GM21619 (cell line): Measurements from ENCODE around the gene OR9Q1.
"Not testable (repeated sequence)": the region's sequence is repeated elsewhere in the genome, so short reads cannot be mapped to it uniquely, and the experiment has no call there.

Experiments
- ATAC-seq: cut with Tn5 transposase; IDR thresholded peaks from one replicate; pipeline ENCODE4 v1.9.1; 2021; ENCODE audit not compliant: unreplicated experiment

OR9Q1 gene

DNA sequence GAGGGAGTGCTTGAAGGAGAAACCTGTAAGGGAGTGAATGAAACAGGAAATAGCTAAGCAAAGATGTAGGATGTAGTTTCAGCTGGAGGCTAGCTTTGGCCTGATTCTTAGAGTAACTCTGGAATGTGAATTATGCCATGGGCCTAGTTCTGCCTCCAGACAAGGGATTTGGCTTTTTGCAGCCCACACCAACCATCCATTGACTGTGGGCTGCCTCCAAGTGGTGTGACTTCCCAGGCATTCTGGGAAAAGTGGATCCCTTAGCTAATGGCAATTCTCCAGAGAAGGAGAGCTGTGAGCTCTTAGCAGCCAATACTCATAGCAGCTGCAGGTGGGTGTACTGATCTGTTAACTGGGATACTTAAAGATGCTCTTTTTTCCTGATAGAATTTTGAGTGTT, 103.7 kb downstream of the OR9Q1 start:
- ATAC-seq = no peak

GRCh38 chr11:58133309-58134076, 109.8 kb downstream of the OR9Q1 start:
- no peak for ATAC-seq

DNA sequence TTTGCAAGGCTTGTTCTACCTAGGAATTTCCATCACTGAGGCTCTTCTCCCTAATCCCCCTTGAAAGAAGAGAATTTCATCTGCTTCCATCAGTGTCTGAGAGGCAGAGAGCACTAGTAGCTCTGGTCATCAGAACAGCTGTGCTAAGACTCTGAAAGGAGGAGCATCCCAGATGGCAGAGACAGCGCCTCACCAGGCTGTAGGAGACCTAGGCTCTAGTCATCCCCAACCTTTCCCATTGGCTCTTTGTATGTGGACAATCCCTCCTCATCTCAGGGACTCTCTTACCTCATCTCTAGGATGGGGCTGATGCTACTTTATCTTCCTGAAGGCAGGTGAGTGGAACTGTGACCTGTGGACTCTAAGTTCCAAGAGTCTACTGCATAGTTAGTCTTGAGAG, 110.5 kb downstream of the OR9Q1 start:
- ATAC-seq = no peak

- ATAC-seq = no peak
These were observed 111.5 kb downstream of the OR9Q1 start for GRCh38 chr11:58135171-58135570.

DNA sequence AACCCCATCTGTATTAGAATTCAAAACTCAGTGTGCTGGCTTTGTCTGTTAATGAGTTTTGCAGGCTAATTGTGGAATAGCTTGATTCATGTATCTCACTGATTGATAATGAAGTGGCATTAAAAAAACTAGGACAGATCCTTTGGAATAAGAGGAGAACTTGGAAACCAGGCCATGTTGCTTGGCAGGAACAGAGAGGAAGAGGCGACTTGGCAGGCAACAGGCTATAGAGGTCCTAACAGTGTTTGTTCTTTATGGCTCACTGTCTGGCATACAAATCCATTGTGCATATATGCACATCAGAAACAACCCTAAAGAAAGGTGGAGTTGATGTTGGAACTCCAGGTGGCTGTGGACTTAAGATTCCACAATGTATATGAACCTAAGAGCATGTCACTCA, 119.1 kb downstream of the OR9Q1 start:
- no peak for ATAC-seq

GRCh38 chr11:58152781-58153180, 129.1 kb downstream of the OR9Q1 start:
- ATAC-seq = no peak

DNA sequence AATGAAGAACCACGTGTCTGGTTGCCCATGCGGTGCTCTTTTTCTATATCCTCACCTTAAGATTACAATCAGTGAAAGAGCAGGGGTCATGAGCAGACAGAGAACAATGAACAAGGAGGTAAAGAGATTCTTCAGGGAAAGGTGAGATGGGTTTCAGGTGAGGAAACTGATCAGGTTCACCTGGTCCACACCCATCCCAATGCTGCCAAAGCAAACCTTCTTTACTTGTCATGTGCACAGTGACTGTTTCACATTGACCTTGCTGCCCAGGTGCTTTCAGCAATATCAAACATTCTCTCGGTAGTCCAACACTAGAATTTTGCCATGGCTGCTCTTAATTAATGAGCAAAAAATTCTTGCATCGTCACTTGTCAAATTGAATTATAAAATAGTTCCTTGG, 140.7 kb downstream of the OR9Q1 start:
- no peak for ATAC-seq

DNA sequence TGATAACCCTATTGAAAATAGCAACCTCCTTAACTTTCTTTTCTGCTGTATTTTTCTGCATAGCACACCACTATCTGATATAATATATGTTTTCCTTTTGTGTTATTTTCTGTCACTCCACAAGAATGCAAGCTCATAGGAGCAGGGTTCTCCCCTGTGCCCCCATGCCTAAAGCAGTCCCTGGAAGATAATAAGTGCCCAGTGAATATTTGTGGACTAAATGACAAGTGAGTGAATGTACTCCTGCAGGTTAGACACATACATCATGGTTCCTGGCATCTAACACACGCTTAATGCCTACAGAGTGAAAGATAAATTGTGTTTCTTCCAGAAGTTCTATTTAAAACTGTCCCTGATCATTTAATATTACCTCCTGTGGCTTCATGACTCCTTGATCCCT, 141.3 kb downstream of the OR9Q1 start:
- no peak for ATAC-seq

DNA sequence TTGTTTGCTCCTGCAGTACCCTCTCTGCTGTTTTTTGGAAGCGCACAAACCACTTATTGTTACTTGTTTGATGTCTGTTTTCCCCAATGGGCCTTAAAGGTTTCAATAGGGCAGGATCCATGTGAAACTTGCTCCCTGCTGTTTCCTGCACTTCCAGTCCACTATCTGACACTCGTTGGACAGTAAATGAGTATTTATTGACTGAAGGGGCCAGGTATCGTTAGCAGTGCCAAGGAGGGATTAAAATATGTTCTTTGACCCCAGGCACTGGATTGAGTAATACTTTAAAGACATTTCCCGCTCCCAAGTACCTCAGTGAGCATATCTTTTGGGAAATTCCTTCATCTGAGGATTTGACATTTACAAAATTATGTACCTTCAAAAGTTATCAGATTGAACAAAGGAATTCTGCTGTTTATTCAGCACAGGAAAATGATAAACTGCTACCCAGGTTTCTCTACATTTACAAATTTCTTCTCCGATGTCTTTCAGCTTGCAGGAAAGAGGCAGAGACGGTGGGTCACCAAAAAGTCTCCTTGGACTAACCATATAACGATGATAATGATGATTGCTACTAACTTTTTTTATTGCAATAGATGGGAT, 141.9 kb downstream of the OR9Q1 start:
- no peak for ATAC-seq

DNA sequence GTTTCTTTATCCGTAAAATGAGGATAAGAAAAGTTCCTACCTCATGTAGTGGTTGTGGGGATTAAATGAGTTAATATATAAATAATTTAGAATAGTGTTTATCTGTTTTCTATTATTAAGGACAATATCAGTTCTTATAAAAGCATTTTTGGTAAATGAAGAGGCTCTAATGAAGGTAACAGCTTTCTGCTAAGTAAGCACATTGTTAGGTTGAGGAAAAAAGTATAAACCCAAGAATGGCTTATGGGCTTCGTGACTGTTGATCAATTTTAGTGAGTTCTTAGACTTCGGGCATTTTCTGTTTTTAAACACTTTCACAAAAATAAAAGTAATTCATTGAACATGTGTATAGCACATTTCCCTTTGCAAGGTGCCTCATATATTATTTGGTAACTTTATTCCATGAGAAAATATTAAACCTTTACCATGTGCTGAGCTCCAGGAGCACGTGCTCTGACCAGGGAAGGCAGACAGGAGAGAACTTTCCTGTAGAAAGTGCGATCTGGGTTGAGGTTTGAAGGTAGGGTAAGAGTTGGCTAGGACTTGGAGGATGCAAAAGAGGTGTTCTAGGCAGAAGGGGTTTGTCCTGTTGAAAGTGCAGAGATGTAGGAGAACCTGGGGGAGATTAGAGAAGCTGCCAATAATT, 153.9 kb downstream of the OR9Q1 start:
- ATAC-seq = no peak

- no peak for ATAC-seq
These were observed 154.8 kb downstream of the OR9Q1 start for GRCh38 chr11:58178444-58178843.

GRCh38 chr11:58179648-58180047, 156.0 kb downstream of the OR9Q1 start:
- no peak for ATAC-seq

DNA sequence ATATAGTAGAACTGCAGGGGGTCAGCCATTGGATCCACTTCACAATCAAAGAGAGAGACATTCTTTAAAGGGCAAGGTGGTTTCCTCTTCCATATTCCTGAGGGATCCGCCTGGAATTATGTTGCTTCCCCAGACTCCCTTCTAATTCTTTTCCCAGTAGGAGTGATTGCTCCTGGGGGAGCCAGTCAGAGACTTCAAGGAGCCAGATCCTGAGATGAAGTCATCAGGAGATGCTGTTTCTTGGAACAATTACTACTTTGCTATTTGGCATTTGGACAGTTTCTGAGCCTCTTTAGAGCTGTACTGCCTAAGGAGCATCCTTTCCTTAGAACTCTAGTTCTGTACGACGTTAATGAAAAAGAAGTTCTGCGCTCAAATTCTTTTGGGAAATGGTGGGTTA, 163.3 kb downstream of the OR9Q1 start:
- no peak for ATAC-seq

DNA sequence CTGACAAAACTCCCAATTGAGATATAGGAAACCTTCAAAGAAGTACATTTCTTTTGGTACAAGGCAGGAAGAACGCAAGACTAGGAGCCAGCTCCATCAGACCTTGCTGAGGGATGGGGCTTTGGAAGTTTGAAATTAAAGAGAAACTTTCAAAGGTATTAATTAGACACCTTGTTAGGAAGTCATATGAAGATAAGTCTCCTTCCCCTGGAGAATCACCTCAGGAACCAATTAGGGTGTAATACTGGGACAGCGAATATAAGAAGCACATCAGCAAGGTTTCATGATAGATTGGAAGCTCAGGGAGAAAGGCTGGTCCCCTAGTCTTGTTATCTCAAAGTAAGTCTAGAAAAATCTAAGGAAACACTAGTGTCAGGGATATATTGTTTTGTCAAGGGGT, 165.1 kb downstream of the OR9Q1 start, which contains the start of gene OR9Q2:
TSS of gene OR9Q2 (plus strand) at position 301 of the 400 bp plus-strand sequence. CDS start 1,421 bp downstream, outside the sequence.
- ATAC-seq = no peak

DNA sequence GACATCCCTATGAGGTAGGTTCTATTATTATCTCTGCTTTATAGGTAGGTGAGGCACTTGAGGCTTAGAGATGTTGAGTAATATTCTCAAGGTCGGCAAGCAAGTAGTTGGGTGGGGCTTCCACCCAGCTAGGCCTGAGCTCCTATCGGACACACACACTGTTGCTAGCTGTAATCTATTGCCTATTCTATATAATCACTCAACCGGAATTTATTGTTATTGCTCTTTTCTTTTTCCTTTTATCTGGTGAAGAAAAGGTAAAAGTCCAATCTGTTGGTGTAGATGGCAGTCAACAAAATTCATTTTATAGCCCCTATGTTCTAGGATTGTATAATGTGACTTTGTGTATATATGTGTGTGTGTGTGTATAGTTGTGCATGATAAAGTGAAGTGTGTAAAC, 168.5 kb downstream of the OR9Q1 start:
- no peak for ATAC-seq

GRCh38 chr11:58193391-58193790, 169.7 kb downstream of the OR9Q1 start:
- ATAC-seq = no peak

DNA sequence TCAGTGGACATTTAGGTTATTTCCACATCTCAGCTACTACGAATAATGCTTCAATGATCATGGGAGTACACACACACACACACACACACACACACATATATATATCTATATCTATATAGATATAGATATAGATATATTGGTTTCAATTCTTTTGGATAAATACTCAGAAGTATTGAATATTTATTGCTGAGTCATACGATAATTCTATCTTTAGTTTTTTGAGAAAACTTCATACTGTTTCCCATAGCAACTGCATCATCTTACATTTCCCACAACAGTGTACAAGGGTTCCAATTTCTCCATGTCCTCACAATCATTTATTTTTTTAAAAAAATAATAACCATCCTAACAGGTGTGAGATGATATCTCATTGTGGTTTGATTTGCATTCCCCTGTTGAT, 172.3 kb downstream of the OR9Q1 start:
- ATAC-seq = no peak

DNA sequence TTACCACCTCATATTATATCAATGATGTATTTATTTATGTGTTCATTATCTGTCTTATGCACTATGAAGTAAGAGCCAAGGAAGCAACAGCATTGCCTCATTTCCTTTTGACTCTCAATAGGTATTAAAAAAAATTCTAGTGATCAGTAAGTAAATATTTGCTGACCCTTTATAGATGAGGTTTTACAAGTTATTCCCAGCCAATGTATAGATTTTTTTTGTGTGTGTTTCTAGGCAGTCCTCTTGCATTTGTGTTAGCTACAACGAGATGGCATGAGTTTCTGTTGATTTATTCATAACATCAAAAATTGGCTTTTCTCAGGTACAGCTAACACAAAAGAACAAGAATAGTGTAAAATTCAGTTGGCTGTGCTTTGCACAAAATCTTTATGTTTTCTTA, 175.6 kb downstream of the OR9Q1 start:
- no peak for ATAC-seq

GRCh38 chr11:58204042-58204441, 180.4 kb downstream of the OR9Q1 start, which contains the start of gene OR1S2:
OR1S2 (minus strand) TSS chr11:58204142; CDS start chr11:58204142, 0 bp downstream.
- ATAC-seq = no peak

GRCh38 chr11:58212420-58212819, 188.7 kb downstream of the OR9Q1 start, which contains the start of gene OR1S1:
OR1S1 (plus strand) TSS chr11:58212720.
- not testable (repeated sequence) for ATAC-seq

- ATAC-seq = no peak
These were observed 192.8 kb downstream of the OR9Q1 start for GRCh38 chr11:58216476-58216875.

- no peak for ATAC-seq
These were observed 199.0 kb downstream of the OR9Q1 start for GRCh38 chr11:58222721-58223120.
